Chondrocyte (in vitro differentiated cells): ENCODE results near the gene ECSCR. TPM values are rescaled to one million over a fixed set of nuclear protein-coding genes. Genes with fewer than 3 reads are reported as not detected.

Experiments used
- DNase-seq: peaks from one replicate; pipeline ENCODE4 v3.0.0; 2021; ENCODE audit warnings: mixed read lengths, low spot score
- H3K27ac Mint-ChIP-seq: one replicate; pipeline ENCODE4 v1.8.0; 2021; ENCODE audit warnings: mild to moderate bottlenecking, moderate library complexity, mixed read lengths; ENCODE audit not compliant: unreplicated experiment
- H3K27me3 Mint-ChIP-seq: 2 replicates; pipeline ENCODE4 v1.8.0; 2021; ENCODE audit warnings: low read depth, mixed read lengths
- H3K36me3 Mint-ChIP-seq: 2 replicates; pipeline ENCODE4 v1.8.0; 2021; ENCODE audit warnings: low read depth, mixed read lengths
- H3K4me1 Mint-ChIP-seq: 2 replicates; pipeline ENCODE4 v1.8.0; 2021; ENCODE audit warnings: low read depth, mild to moderate bottlenecking, mixed read lengths
- H3K4me3 Mint-ChIP-seq: one replicate; pipeline ENCODE4 v1.8.0; 2021; ENCODE audit warnings: mild to moderate bottlenecking, moderate library complexity, mixed read lengths; ENCODE audit not compliant: unreplicated experiment
- H3K9me3 Mint-ChIP-seq: 2 replicates; pipeline ENCODE4 v1.8.0; 2021; ENCODE audit warnings: low read depth, mixed read lengths
- CTCF ChIP-seq: fragments of 200-600 bp; sonication (generic); IDR thresholded peaks from 2 replicates; pipeline ENCODE4 v1.5.0; 2021; ENCODE audit warnings: antibody characterized with exemption, mild to moderate bottlenecking, moderate library complexity
- total RNA-seq: library from RNA; stranded (reverse); gene quantifications from 3 replicates; pipeline ENCODE4 v1.2.1, GENCODE V29; 2021

The ECSCR gene
- total RNA-seq, 1 donor from 2014 or later: 0.62 TPM

GRCh38 chr5:139470821-139471300 is 8.3 kb upstream of the ECSCR start, which contains the start of gene SMIM33:
TSS of gene SMIM33 (plus strand) at chr5:139471004. CDS start at chr5:139471122, 118 bp downstream.
- H3K27me3 Mint-ChIP-seq: no peaks in the 10 kb centered on the region

GRCh38 chr5:139468421-139468931 is 5.9 kb upstream of the ECSCR start:
- no peak overlapping the region for H3K4me3 Mint-ChIP-seq
- H3K36me3 Mint-ChIP-seq: no peaks in the 10 kb centered on the region
- DNase-seq: no peak
- TF ChIP-seq CTCF: no peak
- H3K9me3 Mint-ChIP-seq: no peaks in the 10 kb centered on the region
- H3K27ac Mint-ChIP-seq: no peak overlapping the region
- H3K4me1 Mint-ChIP-seq: peaks cover 8% of the 10 kb centered on the region
- H3K27me3 Mint-ChIP-seq: no peaks in the 10 kb centered on the region

More at GRCh38 chr5:139470821-139471300, 8.3 kb upstream of the ECSCR start, which contains the start of gene SMIM33:
- TF ChIP-seq CTCF: no peak
- Mint-ChIP-seq H3K27ac (no peak within 1 kb of the TSS), H3K4me1 (peaks cover 16% of the 10 kb centered on the region), H3K9me3 (no peaks in the 10 kb centered on the region), H3K4me3 (no peak within 1 kb of the TSS), H3K36me3 (peaks cover 8% of the 10 kb centered on the region)
- DNase-seq: no peak

DNA sequence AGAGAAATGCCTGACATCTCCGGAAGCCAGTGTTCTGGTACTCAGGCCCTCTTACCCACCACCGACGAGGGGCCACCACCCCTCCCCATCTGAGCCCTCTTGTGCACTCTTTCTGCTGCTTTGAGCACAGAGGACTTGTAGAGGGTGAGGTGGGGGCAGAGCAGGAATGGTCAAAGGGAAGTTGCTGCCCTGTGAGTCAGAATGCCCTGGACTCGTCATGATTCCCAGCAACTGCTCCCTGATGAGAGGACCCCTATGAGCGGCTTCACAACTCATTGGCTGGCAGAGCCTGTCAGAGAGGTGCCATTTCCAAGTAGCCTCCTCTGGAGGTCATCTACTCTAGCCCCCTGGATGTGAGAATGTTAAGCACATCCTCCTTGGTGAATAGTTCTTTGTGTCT is 845 bp downstream of the ECSCR start:
- H3K9me3 Mint-ChIP-seq: no peaks in the 10 kb centered on the region
- H3K4me3 Mint-ChIP-seq: no peak overlapping the region
- no peaks in the 10 kb centered on the region for H3K27me3 Mint-ChIP-seq
- no peak for TF ChIP-seq CTCF
- peaks cover 48% of the 10 kb centered on the region for H3K4me1 Mint-ChIP-seq
- H3K36me3 Mint-ChIP-seq: no peaks in the 10 kb centered on the region
- peak overlapping the region; percentile 27 for H3K27ac Mint-ChIP-seq
- no peak for DNase-seq

DNA sequence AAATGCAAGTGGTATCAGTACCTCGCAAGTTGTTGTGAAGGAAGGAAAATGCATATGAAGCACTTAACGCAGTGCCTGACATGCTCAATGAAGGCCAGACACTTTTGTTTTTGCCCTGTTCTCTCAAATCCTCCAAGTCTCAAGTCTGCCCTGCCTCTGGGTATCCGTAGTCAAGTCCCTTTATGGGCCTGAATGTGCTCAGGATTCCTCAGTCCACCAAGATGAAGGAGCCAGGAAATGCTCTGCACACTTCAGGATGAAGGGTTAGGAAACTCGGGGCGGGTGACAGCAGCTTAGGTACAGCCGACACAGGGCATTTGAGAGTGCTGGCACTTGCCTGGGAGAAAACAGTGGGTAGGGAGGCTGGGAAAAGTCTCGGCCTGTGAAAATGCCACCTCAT is 1.4 kb downstream of the ECSCR start:
- Mint-ChIP-seq H3K9me3 (no peaks in the 10 kb centered on the region), H3K4me1 (peaks cover 48% of the 10 kb centered on the region), H3K27me3 (no peaks in the 10 kb centered on the region), H3K36me3 (no peaks in the 10 kb centered on the region), H3K4me3 (no peak overlapping the region), H3K27ac (no peak overlapping the region)
- no peak for DNase-seq
- TF ChIP-seq CTCF: no peak

DNA sequence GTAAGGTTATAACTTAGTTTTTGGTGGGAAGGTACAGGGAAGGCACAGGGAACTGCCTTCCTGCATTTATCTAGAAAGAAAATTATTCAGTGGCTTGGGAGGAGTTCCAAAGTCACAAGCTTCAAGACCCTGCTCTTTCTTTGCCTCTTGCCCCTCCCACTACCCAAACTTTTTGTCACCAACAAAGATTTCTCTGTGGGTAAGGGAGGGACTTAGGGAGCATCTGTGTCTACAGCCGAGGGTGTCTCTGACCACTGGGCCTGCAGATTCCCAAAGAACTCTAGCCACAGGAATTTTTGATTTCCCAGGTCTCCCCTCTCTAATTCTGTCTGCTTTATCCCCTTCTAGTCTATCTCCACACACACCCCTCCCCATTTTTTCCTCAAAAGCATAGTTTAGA is 2.1 kb downstream of the ECSCR start:
- no peaks in the 10 kb centered on the region for H3K9me3 Mint-ChIP-seq
- TF ChIP-seq CTCF: no peak
- DNase-seq: no peak

More for the DNA sequence above, 2.1 kb downstream of the ECSCR start:
- no peak overlapping the region for H3K27ac Mint-ChIP-seq
- no peaks in the 10 kb centered on the region for H3K36me3 Mint-ChIP-seq
- H3K27me3 Mint-ChIP-seq: no peaks in the 10 kb centered on the region
- H3K4me1 Mint-ChIP-seq: peaks cover 48% of the 10 kb centered on the region
- no peak overlapping the region for H3K4me3 Mint-ChIP-seq
